GM18873 (cell line): ENCODE data around the gene ITIH3.

Source experiments
- ATAC-seq: cut with Tn5 transposase; IDR thresholded peaks from one replicate; pipeline ENCODE4 v1.9.1; 2021; ENCODE audit warnings: mild to moderate bottlenecking, moderate library complexity, moderate number of reproducible peaks; ENCODE audit not compliant: unreplicated experiment, low FRiP score

ITIH3 gene

DNA sequence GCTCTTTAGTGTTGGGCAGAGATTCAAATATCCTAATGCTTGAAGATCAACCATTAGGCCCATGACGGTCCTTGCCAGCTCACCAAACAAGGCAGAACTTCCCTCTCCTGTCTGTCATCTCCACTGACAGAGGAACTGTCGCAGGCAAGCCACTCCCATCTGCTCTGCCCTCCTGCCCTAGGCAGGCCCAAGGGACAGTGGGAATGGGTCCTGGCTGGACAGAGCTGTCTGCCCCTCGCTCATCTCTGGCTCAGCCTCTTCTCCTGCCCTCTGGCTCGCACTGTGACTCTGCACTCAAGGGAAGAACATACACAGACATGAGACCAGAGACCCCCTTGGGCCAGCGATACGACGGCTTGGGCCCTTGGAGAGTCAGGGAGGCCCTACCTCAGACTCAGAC lies 47.8 kb downstream of the ITIH3 start:
- no peak for ATAC-seq

DNA sequence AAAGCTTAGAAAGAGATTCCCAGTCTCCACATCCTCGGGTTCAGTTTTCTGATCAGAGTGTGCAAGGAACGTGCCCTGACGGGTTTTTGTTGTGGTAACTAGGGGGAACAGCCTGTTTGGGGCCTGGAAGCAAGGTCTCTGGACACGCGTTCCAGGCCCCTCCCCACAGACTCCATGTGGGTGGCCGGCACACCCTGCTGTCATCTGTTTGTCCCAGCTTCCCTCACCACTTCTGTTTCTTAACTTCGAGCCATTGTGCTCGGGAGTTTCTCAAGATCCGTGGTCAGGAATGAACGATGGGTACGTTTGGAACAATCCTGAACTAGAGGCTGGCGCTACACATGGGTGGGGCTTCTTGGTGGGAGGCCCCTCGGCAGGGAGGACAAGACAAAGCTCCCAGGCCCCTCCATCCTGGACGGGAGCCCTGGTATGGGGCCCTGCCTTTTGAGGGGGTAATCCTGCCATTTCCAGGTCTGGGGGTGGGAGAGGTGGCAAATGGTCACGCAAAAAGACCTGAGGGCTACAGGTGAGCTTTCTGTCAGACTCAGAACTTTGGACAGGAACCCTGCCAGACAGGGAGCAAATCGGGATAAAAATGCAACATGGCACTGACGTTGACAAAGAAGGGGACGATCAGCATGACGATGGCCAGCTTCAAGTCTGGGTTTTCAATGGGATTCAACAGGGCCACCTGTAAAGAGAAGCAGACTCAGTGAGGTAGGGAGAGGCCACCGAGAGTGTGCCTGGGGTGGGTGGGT lies 48.7 kb downstream of the ITIH3 start:
- no peak for ATAC-seq

DNA sequence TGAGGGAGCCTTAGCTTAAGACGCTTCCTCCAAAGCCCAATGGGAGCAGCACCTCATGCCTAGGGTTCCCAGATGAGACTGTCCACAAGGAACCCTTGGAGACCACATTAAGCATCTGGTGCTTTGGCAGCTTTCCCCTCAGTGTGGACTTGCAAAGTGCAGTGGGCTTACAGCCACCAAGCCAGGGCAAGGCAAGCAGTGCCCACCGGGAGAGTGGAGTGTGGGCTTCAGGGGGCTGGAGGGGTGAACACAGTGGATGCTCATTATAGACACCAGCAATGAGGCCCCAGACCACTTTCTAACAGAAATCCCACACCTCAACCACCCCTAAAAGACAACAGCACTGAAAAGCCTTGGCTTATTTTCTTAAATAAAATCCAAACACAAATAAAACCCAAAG lies 49.3 kb downstream of the ITIH3 start:
- no peak for ATAC-seq

DNA sequence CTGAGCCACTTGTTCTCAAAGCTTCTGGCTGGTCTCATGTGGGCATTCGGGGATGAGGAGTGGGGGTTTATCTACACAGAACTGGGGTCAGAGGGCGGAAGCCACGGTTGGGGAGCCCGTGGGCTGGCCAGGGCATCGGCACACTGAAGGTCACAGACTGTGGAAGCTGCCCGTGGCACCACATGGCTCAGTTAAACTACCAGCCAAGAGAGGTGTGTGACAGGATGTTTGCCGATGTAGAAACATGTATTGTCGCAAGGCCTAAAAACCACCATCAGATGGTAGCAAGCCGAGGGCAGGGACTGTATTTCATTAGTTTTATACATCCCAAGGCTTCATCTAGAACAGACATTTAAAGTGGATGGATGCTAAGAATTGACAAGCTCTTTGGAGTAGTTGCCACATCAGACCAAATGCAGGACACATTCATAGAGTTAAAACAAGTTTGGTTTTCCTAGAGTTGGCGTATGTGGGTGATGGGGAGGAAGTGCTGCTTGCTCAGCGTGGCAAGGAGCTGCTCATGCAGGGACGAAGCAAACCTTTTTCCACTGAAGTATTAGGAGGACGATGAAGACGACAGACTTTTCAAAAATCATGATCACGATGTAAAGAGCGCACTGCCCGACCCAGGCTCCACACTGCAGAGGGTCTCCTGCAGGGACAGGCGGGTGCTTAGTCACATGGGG lies 49.8 kb downstream of the ITIH3 start:
- ATAC-seq = no peak

DNA sequence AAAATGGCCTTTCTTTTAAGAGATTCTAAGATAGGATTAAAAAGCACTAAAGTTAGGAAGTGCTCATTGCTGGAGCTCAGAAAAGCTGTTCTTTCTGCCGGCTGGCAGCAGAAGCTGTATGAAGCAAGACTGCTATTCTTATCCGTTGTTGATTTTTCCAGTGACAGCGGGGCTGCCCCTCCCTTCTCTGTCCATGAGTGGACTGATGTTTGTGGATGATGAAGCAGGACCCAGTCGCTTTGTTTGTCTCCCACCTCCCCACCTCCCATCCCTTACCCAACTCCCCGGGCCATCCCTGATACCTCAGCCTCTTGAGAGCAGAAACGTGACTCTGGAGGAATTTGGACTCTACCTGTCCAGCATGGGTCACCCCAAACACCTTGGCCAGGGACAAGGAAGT lies 50.6 kb downstream of the ITIH3 start:
- no peak for ATAC-seq

DNA sequence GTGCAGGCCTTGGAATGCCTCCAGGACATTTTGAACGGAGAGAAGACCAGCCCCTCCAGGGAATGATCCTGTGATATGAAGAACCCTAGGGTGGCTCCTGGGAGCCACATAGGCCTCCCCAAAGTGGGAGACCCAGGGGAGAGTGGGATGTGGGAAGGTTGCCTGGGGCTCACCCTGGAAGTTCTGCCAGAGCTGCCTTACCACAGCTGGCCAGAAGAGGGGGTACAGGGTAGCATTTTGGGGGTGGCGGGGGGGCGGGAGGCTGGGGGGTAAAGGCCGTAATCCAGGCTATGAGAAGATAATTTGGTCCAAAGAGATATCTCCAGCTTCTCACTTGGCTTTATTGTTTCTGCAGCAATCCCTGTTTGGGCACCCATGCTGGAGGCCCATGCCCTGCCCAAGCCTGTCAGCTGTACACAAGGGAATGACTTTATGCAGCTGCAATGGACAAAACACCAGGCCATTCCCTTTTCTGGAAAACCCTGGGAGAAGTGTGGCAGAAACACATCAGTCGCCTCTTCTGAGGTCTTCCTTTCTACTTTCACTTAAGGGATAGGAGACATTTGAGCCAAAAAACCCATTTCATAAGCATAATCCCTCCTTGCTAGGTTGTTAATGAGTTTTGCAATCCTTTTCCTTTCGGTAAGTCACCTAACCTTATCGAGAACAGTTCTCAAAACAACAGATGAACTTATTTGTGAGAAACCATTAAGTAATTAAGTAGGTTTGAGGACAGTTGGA lies 51.3 kb downstream of the ITIH3 start:
- ATAC-seq = no peak

DNA sequence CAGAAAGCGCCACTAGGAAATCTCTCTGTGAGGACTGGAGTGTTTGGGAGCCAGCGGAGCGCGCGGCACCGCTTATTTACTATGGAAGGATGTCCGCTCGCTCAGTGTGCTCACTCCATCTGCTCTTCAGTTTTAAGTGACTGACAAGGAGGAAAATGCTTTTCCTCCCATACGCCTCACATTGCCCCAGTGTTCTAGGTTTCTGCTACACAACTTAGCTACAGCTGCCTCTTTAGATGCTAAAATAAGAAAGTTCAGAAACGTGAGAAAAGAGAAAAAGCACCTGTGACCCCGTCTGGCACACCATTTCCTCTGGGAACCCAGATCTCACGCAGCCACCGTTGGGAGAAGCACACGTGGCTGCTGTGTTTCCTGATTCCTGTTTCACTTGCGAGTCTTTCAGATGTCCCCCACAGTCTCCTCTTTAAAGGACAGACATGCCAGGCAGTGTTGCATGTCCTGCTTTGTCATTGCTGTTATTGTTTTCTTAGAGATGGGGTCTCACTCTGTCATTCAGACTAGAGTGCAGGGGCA lies 51.9 kb downstream of the ITIH3 start:
- ATAC-seq = no peak

DNA sequence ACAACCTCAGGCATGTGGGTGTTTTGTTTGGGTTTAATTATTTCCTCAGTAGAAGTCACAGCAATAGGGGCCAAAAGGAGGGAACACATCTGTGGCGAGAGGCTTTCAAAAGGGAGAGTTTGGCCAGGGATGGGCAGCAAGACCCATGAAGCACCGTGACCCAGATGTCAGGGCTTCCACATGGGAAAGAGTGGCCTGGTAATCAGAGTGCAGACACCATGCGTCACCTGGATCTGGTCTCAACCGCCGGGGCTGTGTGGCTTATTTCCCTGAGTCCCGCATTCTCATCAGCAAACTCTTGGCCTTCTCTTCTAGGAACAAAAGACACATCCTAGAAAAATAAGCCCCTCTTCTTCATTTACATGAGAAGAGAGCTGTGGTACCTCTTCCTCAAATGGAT lies 52.6 kb downstream of the ITIH3 start:
- ATAC-seq = no peak

DNA sequence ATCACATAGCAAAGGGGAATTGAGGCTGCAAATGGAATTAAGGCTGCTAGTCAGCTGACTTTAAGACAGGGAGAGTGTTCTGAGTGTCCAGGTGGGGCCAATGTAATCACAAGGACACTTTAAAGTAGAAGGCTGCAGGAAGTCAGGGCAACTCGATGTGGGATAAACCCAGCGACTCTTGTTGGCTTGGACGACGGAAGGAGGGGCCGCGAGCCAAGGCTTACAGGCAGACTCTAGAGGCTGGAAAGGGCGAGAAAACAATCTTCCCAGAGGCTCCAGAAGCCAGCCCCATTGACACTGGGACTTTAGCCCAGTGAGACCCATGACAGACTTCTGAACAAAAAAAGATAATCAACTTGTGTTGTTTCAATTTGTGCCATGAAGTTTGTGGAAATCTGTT lies 53.1 kb downstream of the ITIH3 start:
- ATAC-seq = no peak

DNA sequence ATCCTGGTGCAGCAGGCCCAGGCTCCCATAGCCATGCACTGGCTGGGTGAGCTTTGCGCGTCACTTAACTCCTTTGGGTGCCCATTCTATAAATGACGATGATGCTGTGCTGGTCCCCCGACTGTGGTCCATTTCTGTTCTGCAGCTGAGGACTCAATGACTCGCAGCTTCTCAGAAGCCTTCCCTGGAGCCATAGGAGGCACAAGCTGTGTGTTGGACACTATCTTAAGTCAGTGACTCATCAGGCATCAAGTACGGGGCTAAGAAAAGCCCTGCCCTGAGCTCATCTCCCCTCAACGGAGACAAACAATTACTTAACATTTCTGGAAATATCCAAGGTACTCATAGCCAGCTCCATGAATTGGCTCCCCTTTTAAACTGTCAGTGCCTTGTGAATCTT lies 54.0 kb downstream of the ITIH3 start:
- ATAC-seq = no peak

DNA sequence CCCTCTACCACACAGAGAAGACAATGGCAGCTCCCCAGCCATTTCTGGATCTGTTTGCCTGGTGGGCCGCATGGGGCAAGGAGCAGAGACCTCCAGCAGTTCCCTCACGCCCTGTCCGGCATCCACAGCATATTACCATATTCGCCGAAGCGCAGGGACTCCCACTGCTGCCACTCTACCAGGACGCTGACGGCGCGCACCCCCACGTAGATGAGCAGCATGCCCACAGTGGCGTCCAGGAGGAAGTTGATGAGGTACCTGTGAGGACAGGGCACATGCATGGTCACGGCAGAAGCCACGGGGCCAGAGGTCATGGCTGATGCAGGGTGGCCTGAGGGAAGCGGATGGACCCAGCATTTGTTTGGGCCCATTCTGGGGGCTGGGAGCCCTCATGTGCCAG lies 55.1 kb downstream of the ITIH3 start:
- no peak for ATAC-seq

DNA sequence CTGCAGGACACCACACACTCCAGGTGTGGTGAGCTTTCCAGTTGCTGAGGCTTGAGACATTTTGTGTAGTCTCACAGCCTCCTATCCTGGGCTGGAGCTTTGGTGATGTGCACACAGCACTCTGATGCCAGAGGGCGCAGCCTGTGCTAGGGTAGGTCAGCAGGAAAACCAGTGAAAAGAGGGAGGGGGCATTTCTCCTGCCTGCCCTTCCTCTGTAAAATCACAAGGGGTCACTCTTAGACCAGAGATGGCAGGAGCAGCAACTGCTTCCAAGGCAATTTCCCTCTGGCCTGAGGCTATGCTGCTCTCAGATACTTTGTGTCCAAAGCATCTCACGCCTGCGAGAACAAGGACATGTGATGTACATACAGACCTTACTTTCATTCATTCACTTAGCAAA lies 56.8 kb downstream of the ITIH3 start:
- no peak for ATAC-seq

DNA sequence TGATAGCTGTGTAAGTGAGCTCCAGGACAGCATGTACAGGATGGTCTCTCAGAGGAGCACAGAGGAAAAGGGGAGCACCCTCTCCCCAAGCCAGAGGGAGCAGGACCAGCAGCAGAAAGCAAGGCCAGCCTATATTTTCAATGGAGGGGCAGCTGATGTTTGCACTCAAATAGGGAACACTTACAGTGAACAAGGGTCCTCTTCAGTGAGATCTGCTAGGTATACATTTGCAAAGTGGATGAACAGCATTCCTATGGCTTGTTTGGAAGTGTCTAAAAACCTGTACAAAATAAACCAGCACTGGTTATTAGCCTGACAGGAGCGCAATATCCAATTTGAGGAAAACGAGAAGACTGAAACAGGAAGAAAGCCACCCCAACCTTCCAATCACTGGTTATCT lies 57.8 kb downstream of the ITIH3 start:
- ATAC-seq = no peak

DNA sequence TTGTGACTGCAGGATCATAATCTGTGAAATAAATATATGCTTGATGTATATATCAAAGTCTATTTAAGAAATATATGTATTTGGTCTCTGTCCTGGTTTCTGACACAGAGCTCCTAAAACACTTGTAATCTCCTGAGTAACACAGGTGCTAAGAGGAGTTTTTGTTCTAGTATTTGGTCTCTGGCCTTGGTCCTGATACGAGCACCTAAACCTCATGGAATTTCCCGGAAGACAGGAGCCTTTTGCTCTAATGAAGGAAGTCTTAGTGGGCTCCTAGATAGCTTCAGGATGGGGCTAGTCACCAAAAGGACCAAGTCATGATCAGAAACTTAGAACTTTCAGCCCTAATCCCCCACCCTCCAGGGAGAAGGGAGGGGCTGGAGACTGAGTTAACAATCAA lies 59.4 kb downstream of the ITIH3 start:
- no peak for ATAC-seq

DNA sequence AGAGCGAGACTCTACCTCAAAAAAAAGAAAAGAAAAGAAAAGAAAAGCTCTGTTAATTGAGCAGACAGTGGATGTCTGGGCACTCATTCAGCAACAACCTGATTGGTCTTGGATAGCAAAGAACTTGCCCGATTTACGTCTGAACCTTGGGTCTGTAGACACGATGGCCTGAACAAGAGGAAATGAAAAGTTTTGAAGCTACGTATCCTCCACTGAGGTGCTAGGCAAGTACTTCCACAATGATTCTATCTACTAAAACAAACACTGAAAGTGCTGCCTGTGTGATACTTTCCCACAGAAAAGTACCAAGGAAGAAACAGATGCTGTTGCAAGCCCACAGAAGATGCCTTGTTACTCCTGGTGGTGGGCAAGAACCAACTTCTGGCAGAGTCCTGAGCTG lies 62.1 kb downstream of the ITIH3 start:
- no peak for ATAC-seq

DNA sequence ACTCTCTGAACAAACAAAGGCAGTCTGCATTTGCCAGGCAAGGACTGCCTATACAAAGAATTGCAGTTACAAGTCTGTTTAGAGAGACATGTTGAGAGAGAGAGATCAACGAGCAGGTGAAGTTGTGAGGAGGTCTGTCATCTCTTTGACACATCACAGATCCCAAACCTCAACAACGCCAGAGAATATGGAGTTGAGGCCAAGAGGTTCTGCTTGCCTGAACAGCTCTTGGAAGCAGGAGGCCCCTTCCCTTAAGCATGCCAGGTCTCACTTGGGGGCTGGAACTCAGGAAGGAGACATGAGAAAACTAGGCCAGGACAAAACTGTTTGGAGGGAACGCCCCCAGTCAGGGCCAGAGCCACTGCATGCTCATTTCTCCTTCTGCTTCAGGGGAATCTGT lies 62.5 kb downstream of the ITIH3 start:
- no peak for ATAC-seq

DNA sequence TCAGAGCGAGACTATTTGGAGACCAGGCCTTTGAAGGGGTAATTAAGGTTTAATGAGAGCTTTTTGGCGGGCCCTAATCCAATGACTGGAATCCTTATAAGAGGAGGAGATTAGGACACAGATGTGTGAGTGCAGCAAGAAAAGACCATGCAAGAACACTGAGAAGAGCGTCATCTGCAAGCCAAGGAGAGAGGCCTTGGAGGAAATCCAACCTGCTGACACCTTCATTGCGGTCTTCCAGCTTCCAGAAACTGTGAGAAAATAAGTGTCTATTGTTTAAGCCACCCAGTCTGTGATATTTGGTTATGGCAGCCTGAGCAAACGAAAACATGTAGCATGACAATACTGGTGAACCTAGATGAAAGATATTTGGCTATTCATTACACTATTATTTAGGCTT lies 63.3 kb downstream of the ITIH3 start:
- no peak for ATAC-seq
